ENCODE data around the gene DENND4B.

GRCh38 chr1:153968000-153968363 lies 21.5 kb upstream of the DENND4B start:
- TF ChIP-seq CTCF (IDR thresholded peaks at IDR 0.05) (no peak), POLR2A (IDR thresholded peaks at IDR 0.05) (no peak)

All from adrenal gland (tissue), 5 donors.